Lower leg skin (tissue), 4 donors: ENCODE measurements around the gene C1orf159. TPM values are rescaled to one million over a fixed set of nuclear protein-coding genes. Genes with fewer than 3 reads are reported as not detected.

Source experiments
- DNase-seq, 2 donors: peaks; one replicate each; pipeline ENCODE4 v3.0.0-alpha.2; 2019; ENCODE audit warnings: low spot score in 2 of 2
- H3K4me3 ChIP-seq: fragments of 200-600 bp; sonication (generic); 2 replicates; pipeline ENCODE4 v1.5.1; 2017; ENCODE audit warnings: mild to moderate bottlenecking, low read depth; ENCODE audit not compliant: poor library complexity, severe bottlenecking
- CTCF ChIP-seq, 3 donors: fragments of 450-650 bp; IDR thresholded peaks; one replicate each; pipeline ENCODE4 v1.5.1; 2016; ENCODE audit warnings: antibody characterized with exemption in 3 of 3, mild to moderate bottlenecking in 3 of 3, moderate library complexity in 2 of 3
- POLR2A ChIP-seq, 2 donors: fragments of 450-650 bp; IDR thresholded peaks; one replicate each; pipeline ENCODE4 v1.6.1; 2016 to 2017; ENCODE audit warnings: antibody characterized with exemption in 2 of 2, mild to moderate bottlenecking in 1 of 2, moderate library complexity in 1 of 2
- WGBS, 2 donors: methylation state at CpG; one replicate each; pipeline ENCODE4 v1.1.5; 2018; 5-methylcytosine and 5-hydroxymethylcytosine counted together
- intact Hi-C: fragments of 100-400 bp; cut with DNase I; formaldehyde crosslinking; loops from one replicate; pipeline ENCODE4 v1.15.0; 2023; ENCODE audit warnings: low total_unique reads
- total RNA-seq, 4 donors: library from RNA; depleted of rRNA; stranded (reverse); fragments of >200 nt; gene quantifications; one replicate each; pipeline ENCODE4 v1.1.0, GENCODE V29; 2016

C1orf159 gene
- total RNA-seq, 4 donors from 2014 or later = 16.1 to 36.0 (median 21.5) TPM

- intact Hi-C loops = loop anchor here (2.0 kb wide), 1 partner anchor 166 kb away; no protein-coding TSS in a partner anchor
- 76% methylated on average over 24 of the region's 25 CpGs for whole genome bisulfite sequencing, 2 donors
- no peak for TF ChIP-seq POLR2A (IDR thresholded peaks at IDR 0.05)
- no peak for TF ChIP-seq CTCF (IDR thresholded peaks at IDR 0.05)
- H3K4me3 ChIP-seq = no peak overlapping the region
- DNase-seq = no peak
Observed at GRCh38 chr1:1120866-1121591, 5.1 kb upstream of the C1orf159 start.

GRCh38 chr1:1120096-1120495 lies 4.2 kb upstream of the C1orf159 start:
- 68 to 74% methylated on average over 15 to 16 of the region's 16 CpGs for WGBS, 2 donors
- DNase-seq = no peak
- TF ChIP-seq POLR2A (IDR thresholded peaks at IDR 0.05) = no peak
- TF ChIP-seq CTCF (IDR thresholded peaks at IDR 0.05) = no peak
- intact Hi-C loops = loop anchor here (2.0 kb wide), 1 partner anchor 167 kb away; no protein-coding TSS in a partner anchor
- no peak overlapping the region for H3K4me3 ChIP-seq

GRCh38 chr1:1119272-1119890 lies 3.5 kb upstream of the C1orf159 start:
- DNase-seq = no peak
- intact Hi-C loops = no loop called here
- no peak for TF ChIP-seq POLR2A (IDR thresholded peaks at IDR 0.05)
- no peak for TF ChIP-seq CTCF (IDR thresholded peaks at IDR 0.05)
- WGBS, 2 donors = 75 to 76% methylated on average over 20 of the region's 20 CpGs
- no peak overlapping the region for H3K4me3 ChIP-seq

- 82 to 86% methylated on average over 11 of the region's 11 CpGs for WGBS, 2 donors
Observed at GRCh38 chr1:1118876-1119220, 3.0 kb upstream of the C1orf159 start.

GRCh38 chr1:1118011-1118875 lies 2.4 kb upstream of the C1orf159 start:
- intact Hi-C loops = no loop called here

More at GRCh38 chr1:1118876-1119220, 3.0 kb upstream of the C1orf159 start:
- no peak for DNase-seq
- intact Hi-C loops = no loop called here
- TF ChIP-seq CTCF (IDR thresholded peaks at IDR 0.05) (no peak), POLR2A (IDR thresholded peaks at IDR 0.05) (no peak)
- H3K4me3 ChIP-seq = no peak overlapping the region

More at GRCh38 chr1:1118011-1118875, 2.4 kb upstream of the C1orf159 start:
- DNase-seq = no peak
- 80 to 84% methylated on average over 29 to 33 of the region's 33 CpGs for WGBS, 2 donors
- no peak overlapping the region for H3K4me3 ChIP-seq
- no peak for TF ChIP-seq CTCF (IDR thresholded peaks at IDR 0.05)
